LoVo (cell line): ENCODE results near the gene UNC5B.

Source experiments
- DNase-seq: peaks from one replicate; pipeline ENCODE4 v3.0.0-alpha.2; 2016; ENCODE audit warnings: low spot score

UNC5B gene

GRCh38 chr10:71319042-71319799 lies 106.9 kb downstream of the UNC5B start, which contains the start of gene SLC29A3:
TSS of gene SLC29A3 (plus strand) at chr10:71319259. CDS start at chr10:71319310, 51 bp downstream.
- peak; percentile 92 for DNase-seq

GRCh38 chr10:71319800-71320392 lies 107.5 kb downstream of the UNC5B start:
- peak; percentile 9 for DNase-seq

- no peak for DNase-seq
Measured at GRCh38 chr10:71320592-71320991, 108.2 kb downstream of the UNC5B start.

- no peak for DNase-seq
Measured at GRCh38 chr10:71321386-71321785, 109.0 kb downstream of the UNC5B start.

GRCh38 chr10:71323407-71323806 lies 111.0 kb downstream of the UNC5B start:
- no peak for DNase-seq

GRCh38 chr10:71324743-71325142 lies 112.4 kb downstream of the UNC5B start:
- DNase-seq: no peak

- DNase-seq: no peak
Measured at GRCh38 chr10:71325267-71325666, 112.9 kb downstream of the UNC5B start.

GRCh38 chr10:71326464-71326881 lies 114.1 kb downstream of the UNC5B start:
- DNase-seq: no peak

- no peak for DNase-seq
Measured at GRCh38 chr10:71330789-71331404, 118.5 kb downstream of the UNC5B start.

GRCh38 chr10:71331736-71332135 lies 119.4 kb downstream of the UNC5B start:
- DNase-seq: no peak

- no peak for DNase-seq
Measured at GRCh38 chr10:71332466-71332865, 120.1 kb downstream of the UNC5B start.

GRCh38 chr10:71333129-71333887 lies 120.9 kb downstream of the UNC5B start:
- no peak for DNase-seq

GRCh38 chr10:71334221-71334791 lies 121.9 kb downstream of the UNC5B start:
- no peak for DNase-seq

- no peak for DNase-seq
Measured at GRCh38 chr10:71335173-71335708, 122.9 kb downstream of the UNC5B start.

GRCh38 chr10:71336632-71337031 lies 124.3 kb downstream of the UNC5B start:
- no peak for DNase-seq

- DNase-seq: no peak
Measured at GRCh38 chr10:71337219-71337701, 124.9 kb downstream of the UNC5B start.

GRCh38 chr10:71338728-71339495 lies 126.5 kb downstream of the UNC5B start:
- DNase-seq: no peak

GRCh38 chr10:71339796-71340589 lies 127.6 kb downstream of the UNC5B start:
- peak; percentile 76 for DNase-seq

- no peak for DNase-seq
Measured at GRCh38 chr10:71342573-71343391, 130.4 kb downstream of the UNC5B start.
